ENCODE results near the gene MCUR1. TPM values are rescaled to one million over a fixed set of nuclear protein-coding genes. Genes with fewer than 3 reads are reported as not detected.

MCUR1 gene, protein sequence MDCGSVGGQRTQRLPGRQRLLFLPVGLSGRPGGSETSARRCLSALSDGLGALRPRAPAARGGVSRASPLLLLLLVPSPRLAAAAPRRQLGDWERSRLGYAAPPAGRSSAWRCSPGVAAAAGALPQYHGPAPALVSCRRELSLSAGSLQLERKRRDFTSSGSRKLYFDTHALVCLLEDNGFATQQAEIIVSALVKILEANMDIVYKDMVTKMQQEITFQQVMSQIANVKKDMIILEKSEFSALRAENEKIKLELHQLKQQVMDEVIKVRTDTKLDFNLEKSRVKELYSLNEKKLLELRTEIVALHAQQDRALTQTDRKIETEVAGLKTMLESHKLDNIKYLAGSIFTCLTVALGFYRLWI
- total RNA-seq, result 10 to 100 TPM; 11.0 to 23.0 TPM

DNA sequence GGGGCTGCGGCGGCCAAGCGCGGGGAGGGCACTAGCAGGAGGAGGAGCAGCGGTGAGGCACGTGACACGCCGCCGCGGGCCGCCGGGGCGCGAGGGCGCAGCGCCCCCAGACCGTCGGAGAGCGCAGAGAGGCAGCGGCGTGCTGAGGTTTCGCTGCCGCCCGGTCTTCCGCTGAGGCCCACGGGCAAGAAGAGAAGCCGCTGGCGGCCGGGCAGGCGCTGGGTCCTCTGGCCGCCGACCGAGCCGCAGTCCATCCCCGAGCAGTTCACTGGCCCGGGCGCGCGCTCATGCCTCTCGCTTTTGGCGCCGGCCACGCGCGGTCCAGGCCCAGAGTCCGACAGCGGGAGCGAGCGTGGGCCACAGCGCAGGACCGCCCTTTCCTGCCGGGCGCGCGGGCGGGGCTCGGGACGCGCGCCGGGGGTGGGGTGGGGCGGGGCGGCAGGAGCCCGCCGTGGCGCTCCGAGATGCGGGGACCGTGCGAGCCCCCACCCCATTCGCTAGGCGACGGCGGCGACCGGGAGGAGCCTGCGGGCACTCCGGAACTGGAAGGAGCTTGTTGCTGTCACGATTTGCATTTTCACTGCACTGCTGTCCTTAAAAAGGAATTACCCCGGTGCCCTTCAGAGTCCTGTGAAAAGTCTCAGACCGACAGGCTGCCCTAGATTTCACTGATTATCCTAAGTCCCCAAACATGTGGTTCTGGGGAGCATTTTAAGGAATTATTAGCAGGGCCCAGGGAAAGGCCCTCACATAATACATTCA lies at the start of gene MCUR1:
MCUR1 (minus strand) TSS at position 382 of the 762 bp plus-strand sequence; CDS start at position 254, 128 bp downstream.

Other genes with a start within 250 kb of the MCUR1 start
- 10 to 100 TPM in 1 of 2 donors, 1 to 10 TPM in 1; 8.9 to 10.3 TPM for gene SIRT5, start 240.0 kb downstream of the MCUR1 start, total RNA-seq
- 10 to 100 TPM; 48.2 to 67.9 TPM for gene NOL7, start 199.2 kb downstream of the MCUR1 start, total RNA-seq
- gene RANBP9, start 102.7 kb downstream of the MCUR1 start, total RNA-seq, result 10 to 100 TPM; 23.1 to 24.3 TPM
- gene RNF182, start 110.4 kb upstream of the MCUR1 start, total RNA-seq, result 10 to 100 TPM in 1 of 2 donors, 1 to 10 TPM in 1; 6.5 to 19.6 TPM